MM.1S (cell line): ENCODE results near the gene CD200R1L.

ENCODE experiments used
- DNase-seq: peaks from one replicate; pipeline ENCODE4 v3.0.0-alpha.2; 2015
- H2AFZ ChIP-seq: fragments of 300-600 bp; sonication (generic); 2 replicates; pipeline ENCODE4 v1.6.0; 2016; ENCODE audit warnings: antibody characterized with exemption, low read length
- H3F3A ChIP-seq: fragments of 300-600 bp; sonication (generic); 2 replicates; pipeline ENCODE4 v1.6.1; 2016; ENCODE audit warnings: mild to moderate bottlenecking, antibody characterized with exemption, low read length, moderate library complexity, mixed read lengths; ENCODE audit not compliant: insufficient read depth
- H3K27ac ChIP-seq: fragments of 300-600 bp; sonication (generic); 2 replicates; pipeline ENCODE4 v1.5.1; 2016; ENCODE audit warnings: mild to moderate bottlenecking, low read length
- H3K27me3 ChIP-seq: fragments of 300-600 bp; sonication (generic); replicated peaks from 2 replicates; pipeline ENCODE4 v1.6.0; 2016; ENCODE audit warnings: low read length; ENCODE audit not compliant: insufficient read depth
- H3K36me3 ChIP-seq: fragments of 300-600 bp; sonication (generic); replicated peaks from 2 replicates; pipeline ENCODE4 v1.6.1; 2016; ENCODE audit warnings: mild to moderate bottlenecking, low read length, mixed read lengths; ENCODE audit not compliant: insufficient read depth
- H3K4me1 ChIP-seq: fragments of 300-600 bp; sonication (generic); 2 replicates; pipeline ENCODE4 v1.6.1; 2016; ENCODE audit warnings: low read length, mixed read lengths
- H3K4me2 ChIP-seq: fragments of 300-600 bp; sonication (generic); 2 replicates; pipeline ENCODE4 v1.6.0; 2016; ENCODE audit warnings: low read depth, low read length
- H3K4me3 ChIP-seq: fragments of 300-600 bp; sonication (generic); 2 replicates; pipeline ENCODE4 v1.5.1; 2016; ENCODE audit warnings: low read length, mixed read lengths
- H3K79me2 ChIP-seq: fragments of 300-600 bp; sonication (generic); 2 replicates; pipeline ENCODE4 v1.6.1; 2016; ENCODE audit warnings: mixed run types, low read length, mixed read lengths
- H3K9ac ChIP-seq: fragments of 300-600 bp; sonication (generic); 2 replicates; pipeline ENCODE4 v1.6.1; 2016; ENCODE audit warnings: low read length, mixed read lengths
- H3K9me2 ChIP-seq: fragments of 300-600 bp; sonication (generic); replicated peaks from 2 replicates; pipeline ENCODE4 v1.6.1; 2016; ENCODE audit warnings: mild to moderate bottlenecking, low read length, mixed read lengths; ENCODE audit not compliant: insufficient read depth
- H3K9me3 ChIP-seq: fragments of 300-600 bp; sonication (generic); replicated peaks from 2 replicates; pipeline ENCODE4 v1.6.1; 2016; ENCODE audit warnings: mild to moderate bottlenecking, low read length, mixed read lengths; ENCODE audit not compliant: insufficient read depth
- H4K20me1 ChIP-seq: fragments of 300-600 bp; sonication (generic); 2 replicates; pipeline ENCODE4 v1.6.1; 2016; ENCODE audit warnings: mild to moderate bottlenecking, low read length, moderate library complexity, mixed read lengths; ENCODE audit not compliant: insufficient read depth
- EZH2 ChIP-seq: fragments of 300-600 bp; sonication (generic); optimal IDR thresholded peaks from 2 replicates; pipeline ENCODE3; 2017; ENCODE audit warnings: low read depth, mild to moderate bottlenecking, antibody characterized with exemption, low read length, mixed read lengths
- EZH2phosphoT487 ChIP-seq: fragments of 300-600 bp; sonication (generic); IDR thresholded peaks from 2 replicates; pipeline ENCODE4 v1.6.1; 2018; ENCODE audit warnings: antibody characterized with exemption, low read length
- TF ChIP-seq, protein P1 (sequence below): fragments of 300-600 bp; sonication (generic); IDR thresholded peaks from 2 replicates; pipeline ENCODE4 v1.5.1; 2016; ENCODE audit warnings: antibody characterized with exemption, low read length, mixed read lengths

Gene CD200R1L

DNA sequence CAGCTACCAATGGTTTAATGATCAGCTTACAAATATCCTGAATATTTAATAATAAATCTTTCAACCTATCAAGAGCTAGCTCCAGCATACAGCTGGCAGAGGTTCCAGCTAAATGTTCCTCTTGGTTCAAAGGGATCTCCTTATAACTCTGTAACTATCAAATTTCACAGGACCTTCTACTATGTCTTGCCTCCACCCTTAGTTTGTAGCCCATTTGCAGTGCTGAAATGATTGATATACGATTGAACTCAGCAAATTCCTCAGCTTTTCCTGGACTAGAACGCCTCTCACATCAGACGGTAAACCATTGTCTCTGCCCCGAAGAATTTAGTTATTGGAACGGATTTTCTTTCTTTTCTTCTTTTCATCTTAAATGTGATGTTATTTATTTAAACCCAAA, 41.5 kb downstream of the CD200R1L start:
- Histone ChIP-seq H3K4me2 (no peak overlapping the region), H3K36me3 (no peaks in the 10 kb centered on the region), H3F3A (no peaks in the 10 kb centered on the region), H3K4me3 (no peak overlapping the region), H3K27ac (no peak overlapping the region), H4K20me1 (no peaks in the 10 kb centered on the region), H3K9me2 (no peaks in the 10 kb centered on the region), H2AFZ (no peak overlapping the region), H3K79me2 (no peaks in the 10 kb centered on the region), H3K4me1 (no peaks in the 10 kb centered on the region), H3K27me3 (no peaks in the 10 kb centered on the region), H3K9me3 (no peaks in the 10 kb centered on the region), H3K9ac (no peak overlapping the region)
- TF ChIP-seq, protein P1, sequence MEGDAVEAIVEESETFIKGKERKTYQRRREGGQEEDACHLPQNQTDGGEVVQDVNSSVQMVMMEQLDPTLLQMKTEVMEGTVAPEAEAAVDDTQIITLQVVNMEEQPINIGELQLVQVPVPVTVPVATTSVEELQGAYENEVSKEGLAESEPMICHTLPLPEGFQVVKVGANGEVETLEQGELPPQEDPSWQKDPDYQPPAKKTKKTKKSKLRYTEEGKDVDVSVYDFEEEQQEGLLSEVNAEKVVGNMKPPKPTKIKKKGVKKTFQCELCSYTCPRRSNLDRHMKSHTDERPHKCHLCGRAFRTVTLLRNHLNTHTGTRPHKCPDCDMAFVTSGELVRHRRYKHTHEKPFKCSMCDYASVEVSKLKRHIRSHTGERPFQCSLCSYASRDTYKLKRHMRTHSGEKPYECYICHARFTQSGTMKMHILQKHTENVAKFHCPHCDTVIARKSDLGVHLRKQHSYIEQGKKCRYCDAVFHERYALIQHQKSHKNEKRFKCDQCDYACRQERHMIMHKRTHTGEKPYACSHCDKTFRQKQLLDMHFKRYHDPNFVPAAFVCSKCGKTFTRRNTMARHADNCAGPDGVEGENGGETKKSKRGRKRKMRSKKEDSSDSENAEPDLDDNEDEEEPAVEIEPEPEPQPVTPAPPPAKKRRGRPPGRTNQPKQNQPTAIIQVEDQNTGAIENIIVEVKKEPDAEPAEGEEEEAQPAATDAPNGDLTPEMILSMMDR: no peak
- no peak for TF ChIP-seq EZH2
- no peak for DNase-seq

DNA sequence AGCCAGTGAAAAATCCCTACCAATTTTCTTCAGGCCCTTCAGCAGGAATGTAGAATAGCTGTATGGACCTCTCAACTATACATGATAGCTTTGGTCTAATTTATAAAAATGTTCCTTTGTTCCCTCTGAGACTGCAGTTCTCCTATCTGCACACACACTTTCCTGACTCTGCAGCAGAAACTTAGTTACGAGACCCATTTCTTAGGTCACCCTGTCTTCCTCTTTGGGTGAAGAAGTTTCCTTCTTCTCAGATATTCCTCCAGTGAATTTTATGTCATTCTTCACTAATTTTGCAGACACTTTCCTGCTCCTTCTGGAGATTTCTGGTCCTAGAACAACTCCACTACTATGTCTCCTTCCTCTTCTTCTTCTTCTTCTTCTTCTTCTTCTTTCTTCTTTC, 42.6 kb downstream of the CD200R1L start:
- Histone ChIP-seq H3K9me2 (no peaks in the 10 kb centered on the region), H3K4me1 (no peaks in the 10 kb centered on the region), H3K9ac (no peak overlapping the region), H3K4me3 (no peak overlapping the region), H3K27ac (no peak overlapping the region), H3K79me2 (no peaks in the 10 kb centered on the region), H3K9me3 (no peaks in the 10 kb centered on the region), H2AFZ (no peak overlapping the region), H3K27me3 (no peaks in the 10 kb centered on the region), H3K4me2 (no peak overlapping the region), H3F3A (no peaks in the 10 kb centered on the region), H4K20me1 (no peaks in the 10 kb centered on the region), H3K36me3 (no peaks in the 10 kb centered on the region)
- TF ChIP-seq EZH2 (no peak), EZH2phosphoT487 (no peak)
- TF ChIP-seq, protein P1: no peak
- DNase-seq: no peak

DNA sequence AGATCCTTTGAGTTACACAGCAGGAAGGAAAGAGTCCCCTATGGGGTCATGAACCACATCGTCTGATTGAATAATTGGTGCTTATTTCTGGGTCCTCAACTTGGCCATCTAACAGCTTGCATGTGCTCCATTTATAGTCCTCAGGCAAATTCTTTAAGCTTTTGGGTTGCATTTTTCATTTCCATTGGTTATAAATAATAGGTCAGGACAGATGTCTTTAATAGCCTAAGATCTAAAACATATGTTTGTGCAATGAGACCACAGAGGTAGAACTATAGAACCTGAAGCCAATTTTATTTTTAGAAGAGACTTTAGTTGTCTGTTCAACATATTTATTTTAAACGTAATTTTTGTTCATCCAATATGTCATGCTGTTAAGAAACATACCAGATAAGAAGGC, 43.2 kb downstream of the CD200R1L start:
- no peak overlapping the region for H3K4me2 ChIP-seq
- no peak overlapping the region for H3K4me3 ChIP-seq
- no peaks in the 10 kb centered on the region for H3K79me2 ChIP-seq
- no peaks in the 10 kb centered on the region for H3K9me2 ChIP-seq
- no peaks in the 10 kb centered on the region for H4K20me1 ChIP-seq
- TF ChIP-seq EZH2phosphoT487 (no peak), EZH2 (no peak)
- TF ChIP-seq, protein P1: no peak
- no peaks in the 10 kb centered on the region for H3K27me3 ChIP-seq
- no peak overlapping the region for H3K9ac ChIP-seq
- no peaks in the 10 kb centered on the region for H3K9me3 ChIP-seq
- H3K4me1 ChIP-seq: no peaks in the 10 kb centered on the region
- H3K27ac ChIP-seq: no peak overlapping the region
- no peak for DNase-seq
- H3K36me3 ChIP-seq: no peaks in the 10 kb centered on the region
- H3F3A ChIP-seq: no peaks in the 10 kb centered on the region
- no peak overlapping the region for H2AFZ ChIP-seq
